ENCODE data around the gene HES6. TPM values are rescaled to one million over a fixed set of nuclear protein-coding genes. Genes with fewer than 3 reads are reported as not detected.

HES6 gene
- total RNA-seq, 1 donor from 2014 or later, result 7.3 TPM

GRCh38 chr2:238203094-238203972 lies 36.5 kb downstream of the HES6 start, which contains the start of gene ILKAP:
TSS of gene ILKAP (minus strand) at chr2:238203695. CDS start at chr2:238203553, 142 bp downstream.
- Histone ChIP-seq H3K27ac (peak within 1 kb of the TSS; percentile 89), H3K36me3 (no peaks in the 10 kb centered on the region), H3K4me3 (peak within 1 kb of the TSS; percentile 74), H3K27me3 (no peaks in the 10 kb centered on the region), H3K4me1 (peaks cover 25% of the 10 kb centered on the region), H3K9me3 (no peaks in the 10 kb centered on the region)
- TF ChIP-seq, protein P1, sequence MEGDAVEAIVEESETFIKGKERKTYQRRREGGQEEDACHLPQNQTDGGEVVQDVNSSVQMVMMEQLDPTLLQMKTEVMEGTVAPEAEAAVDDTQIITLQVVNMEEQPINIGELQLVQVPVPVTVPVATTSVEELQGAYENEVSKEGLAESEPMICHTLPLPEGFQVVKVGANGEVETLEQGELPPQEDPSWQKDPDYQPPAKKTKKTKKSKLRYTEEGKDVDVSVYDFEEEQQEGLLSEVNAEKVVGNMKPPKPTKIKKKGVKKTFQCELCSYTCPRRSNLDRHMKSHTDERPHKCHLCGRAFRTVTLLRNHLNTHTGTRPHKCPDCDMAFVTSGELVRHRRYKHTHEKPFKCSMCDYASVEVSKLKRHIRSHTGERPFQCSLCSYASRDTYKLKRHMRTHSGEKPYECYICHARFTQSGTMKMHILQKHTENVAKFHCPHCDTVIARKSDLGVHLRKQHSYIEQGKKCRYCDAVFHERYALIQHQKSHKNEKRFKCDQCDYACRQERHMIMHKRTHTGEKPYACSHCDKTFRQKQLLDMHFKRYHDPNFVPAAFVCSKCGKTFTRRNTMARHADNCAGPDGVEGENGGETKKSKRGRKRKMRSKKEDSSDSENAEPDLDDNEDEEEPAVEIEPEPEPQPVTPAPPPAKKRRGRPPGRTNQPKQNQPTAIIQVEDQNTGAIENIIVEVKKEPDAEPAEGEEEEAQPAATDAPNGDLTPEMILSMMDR (IDR thresholded peaks at IDR 0.05), result no peak
- intact Hi-C loops (cut with DNase I), result no loop called here
- peak; percentile 99 for ATAC-seq
- peak; percentile 96 for DNase-seq

- ATAC-seq (no peak), DNase-seq (no peak)
- TF ChIP-seq, protein P1 (IDR thresholded peaks at IDR 0.05), result no peak
- Histone ChIP-seq H3K4me1 (peaks cover 25% of the 10 kb centered on the region), H3K9me3 (no peaks in the 10 kb centered on the region), H3K27me3 (no peaks in the 10 kb centered on the region), H3K27ac (peak overlapping the region; percentile 89), H3K36me3 (no peaks in the 10 kb centered on the region), H3K4me3 (peak overlapping the region; percentile 74)
- intact Hi-C loops (cut with DNase I), result no loop called here
These were observed 37.3 kb downstream of the HES6 start for GRCh38 chr2:238202326-238203093.

DNA sequence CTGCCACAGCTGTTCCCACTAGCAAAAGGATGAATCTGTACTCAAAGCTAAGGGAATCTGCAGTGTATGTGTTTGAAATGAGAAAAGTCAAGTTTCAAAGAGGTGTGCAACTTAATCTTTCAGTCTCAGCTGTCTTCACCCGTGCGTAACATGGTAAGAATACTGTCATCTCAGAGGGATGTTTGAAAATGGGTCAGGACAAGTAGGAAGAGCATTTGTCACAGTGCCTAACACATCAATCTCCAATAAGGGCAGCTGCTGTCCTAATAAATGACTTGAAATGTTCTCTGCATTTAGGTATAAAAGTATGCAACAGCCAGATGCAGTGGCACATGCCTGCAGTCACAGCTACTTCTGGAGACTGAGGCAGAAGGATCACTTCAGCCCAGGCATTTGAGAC lies 49.4 kb downstream of the HES6 start:
- no peak for DNase-seq
- H3K4me1 ChIP-seq, result no peaks in the 10 kb centered on the region
- no peak overlapping the region for H3K4me3 ChIP-seq
- H3K27me3 ChIP-seq, result no peaks in the 10 kb centered on the region
- H3K36me3 ChIP-seq, result peaks cover 94% of the 10 kb centered on the region
- ATAC-seq, result no peak
- intact Hi-C loops (cut with DNase I), result no loop called here
- H3K27ac ChIP-seq, result no peak overlapping the region
- H3K9me3 ChIP-seq, result no peaks in the 10 kb centered on the region
- TF ChIP-seq, protein P1 (IDR thresholded peaks at IDR 0.05), result no peak

Other genes with a start within 250 kb of the HES6 start
- gene SCLY, start 179.0 kb downstream of the HES6 start, total RNA-seq, result 13.0 TPM
- 0.35 TPM for gene ESPNL, start 139.7 kb downstream of the HES6 start, total RNA-seq
- gene KLHL30, start 101.4 kb downstream of the HES6 start, total RNA-seq, result 0.90 TPM
- not detected for gene ERFE, start 81.1 kb downstream of the HES6 start, total RNA-seq
- 47.2 TPM for gene ILKAP, start 36.3 kb downstream of the HES6 start, total RNA-seq
- gene PER2, start 48.6 kb upstream of the HES6 start, total RNA-seq, result 22.7 TPM
- gene TRAF3IP1, start 80.5 kb upstream of the HES6 start, total RNA-seq, result 20.8 TPM
- gene ASB1, start 186.9 kb upstream of the HES6 start, total RNA-seq, result 26.6 TPM

All from upper lobe of right lung (tissue), 1 donor.